ENCODE measurements around the gene TMEM131.
"Not testable (repeated sequence)": the region's sequence is repeated elsewhere in the genome, so short reads cannot be mapped to it uniquely, and the experiment has no call there.

The TMEM131 gene

GRCh38 chr2:97716695-97717612 lies 278.8 kb downstream of the TMEM131 start:
- H3K9ac ChIP-seq (ENCODE audit: low read length): no peak overlapping the region
- H3K27me3 ChIP-seq (ENCODE audit: control insufficient read depth, insufficient read depth, low read length): no peaks in the 10 kb centered on the region
- H3K27ac ChIP-seq (ENCODE audit: low read depth, low read length): no peak overlapping the region
- H3K4me1 ChIP-seq (ENCODE audit: control insufficient read depth, insufficient read depth, low read length): no peaks in the 10 kb centered on the region
- no peak overlapping the region for H3K4me3 ChIP-seq (ENCODE audit: low read length)
- no peaks in the 10 kb centered on the region for H3K36me3 ChIP-seq (ENCODE audit: control insufficient read depth, insufficient read depth, low read length)

GRCh38 chr2:97715951-97716694 lies 279.6 kb downstream of the TMEM131 start:
- H3K4me3 ChIP-seq (ENCODE audit: low read length): no peak overlapping the region
- H3K4me1 ChIP-seq (ENCODE audit: control insufficient read depth, insufficient read depth, low read length): no peaks in the 10 kb centered on the region
- no peaks in the 10 kb centered on the region for H3K27me3 ChIP-seq (ENCODE audit: control insufficient read depth, insufficient read depth, low read length)
- no peak overlapping the region for H3K9ac ChIP-seq (ENCODE audit: low read length)
- no peaks in the 10 kb centered on the region for H3K36me3 ChIP-seq (ENCODE audit: control insufficient read depth, insufficient read depth, low read length)
- H3K27ac ChIP-seq (ENCODE audit: low read depth, low read length): no peak overlapping the region

- no peaks in the 10 kb centered on the region for H3K27me3 ChIP-seq (ENCODE audit: control insufficient read depth, insufficient read depth, low read length)
- H3K36me3 ChIP-seq (ENCODE audit: control insufficient read depth, insufficient read depth, low read length): no peaks in the 10 kb centered on the region
- H3K9ac ChIP-seq (ENCODE audit: low read length): no peak overlapping the region
- H3K27ac ChIP-seq (ENCODE audit: low read depth, low read length): no peak overlapping the region
- peak overlapping the region; percentile 23 for H3K4me3 ChIP-seq (ENCODE audit: low read length)
- no peaks in the 10 kb centered on the region for H3K4me1 ChIP-seq (ENCODE audit: control insufficient read depth, insufficient read depth, low read length)
These were observed 280.6 kb downstream of the TMEM131 start for GRCh38 chr2:97714950-97715652.

GRCh38 chr2:97714084-97714949 lies 281.4 kb downstream of the TMEM131 start:
- Histone ChIP-seq H3K9ac (ENCODE audit: low read length) (no peak overlapping the region), H3K4me3 (ENCODE audit: low read length) (peak overlapping the region; percentile 23), H3K4me1 (ENCODE audit: control insufficient read depth, insufficient read depth, low read length) (no peaks in the 10 kb centered on the region), H3K27ac (ENCODE audit: low read depth, low read length) (no peak overlapping the region), H3K27me3 (ENCODE audit: control insufficient read depth, insufficient read depth, low read length) (no peaks in the 10 kb centered on the region), H3K36me3 (ENCODE audit: control insufficient read depth, insufficient read depth, low read length) (no peaks in the 10 kb centered on the region)

- peak within 1 kb of the TSS; percentile 23 for H3K4me3 ChIP-seq (ENCODE audit: low read length)
- H3K27ac ChIP-seq (ENCODE audit: low read depth, low read length): no peak within 1 kb of the TSS
- H3K4me1 ChIP-seq (ENCODE audit: control insufficient read depth, insufficient read depth, low read length): no peaks in the 10 kb centered on the region
- no peaks in the 10 kb centered on the region for H3K36me3 ChIP-seq (ENCODE audit: control insufficient read depth, insufficient read depth, low read length)
- H3K9ac ChIP-seq (ENCODE audit: low read length): no peak within 1 kb of the TSS
- no peaks in the 10 kb centered on the region for H3K27me3 ChIP-seq (ENCODE audit: control insufficient read depth, insufficient read depth, low read length)
These were observed 282.3 kb downstream of the TMEM131 start, which contains the start of gene ZAP70 for GRCh38 chr2:97713296-97714083. TSS of gene ZAP70 (plus strand) at chr2:97713576. CDS start at chr2:97724037, 10,461 bp downstream.

- Histone ChIP-seq H3K27ac (ENCODE audit: low read depth, low read length) (no peak overlapping the region), H3K4me3 (ENCODE audit: low read length) (no peak overlapping the region), H3K9ac (ENCODE audit: low read length) (no peak overlapping the region), H3K36me3 (ENCODE audit: control insufficient read depth, insufficient read depth, low read length) (no peaks in the 10 kb centered on the region), H3K4me1 (ENCODE audit: control insufficient read depth, insufficient read depth, low read length) (no peaks in the 10 kb centered on the region), H3K27me3 (ENCODE audit: control insufficient read depth, insufficient read depth, low read length) (no peaks in the 10 kb centered on the region)
These were observed 283.0 kb downstream of the TMEM131 start for GRCh38 chr2:97712693-97713295.

- not testable (repeated sequence) for H3K36me3 ChIP-seq (ENCODE audit: control insufficient read depth, insufficient read depth, low read length); H3K4me1 ChIP-seq (ENCODE audit: control insufficient read depth, insufficient read depth, low read length); H3K27me3 ChIP-seq (ENCODE audit: control insufficient read depth, insufficient read depth, low read length); H3K9ac ChIP-seq (ENCODE audit: low read length); H3K27ac ChIP-seq (ENCODE audit: low read depth, low read length); H3K4me3 ChIP-seq (ENCODE audit: low read length)
These were observed 283.6 kb downstream of the TMEM131 start for GRCh38 chr2:97712175-97712574.

GRCh38 chr2:97711394-97711711 lies 284.4 kb downstream of the TMEM131 start:
- H3K27me3 ChIP-seq (ENCODE audit: control insufficient read depth, insufficient read depth, low read length): no peaks in the 10 kb centered on the region
- H3K36me3 ChIP-seq (ENCODE audit: control insufficient read depth, insufficient read depth, low read length): no peaks in the 10 kb centered on the region
- H3K9ac ChIP-seq (ENCODE audit: low read length): no peak overlapping the region
- no peaks in the 10 kb centered on the region for H3K4me1 ChIP-seq (ENCODE audit: control insufficient read depth, insufficient read depth, low read length)
- H3K27ac ChIP-seq (ENCODE audit: low read depth, low read length): no peak overlapping the region
- no peak overlapping the region for H3K4me3 ChIP-seq (ENCODE audit: low read length)

- H3K4me1 ChIP-seq (ENCODE audit: control insufficient read depth, insufficient read depth, low read length): no peaks in the 10 kb centered on the region
- no peak overlapping the region for H3K27ac ChIP-seq (ENCODE audit: low read depth, low read length)
- H3K9ac ChIP-seq (ENCODE audit: low read length): no peak overlapping the region
- no peak overlapping the region for H3K4me3 ChIP-seq (ENCODE audit: low read length)
- H3K36me3 ChIP-seq (ENCODE audit: control insufficient read depth, insufficient read depth, low read length): no peaks in the 10 kb centered on the region
- H3K27me3 ChIP-seq (ENCODE audit: control insufficient read depth, insufficient read depth, low read length): no peaks in the 10 kb centered on the region
These were observed 287.1 kb downstream of the TMEM131 start for GRCh38 chr2:97708608-97709007.

GRCh38 chr2:97708048-97708380 lies 287.7 kb downstream of the TMEM131 start:
- no peaks in the 10 kb centered on the region for H3K4me1 ChIP-seq (ENCODE audit: control insufficient read depth, insufficient read depth, low read length)
- no peaks in the 10 kb centered on the region for H3K27me3 ChIP-seq (ENCODE audit: control insufficient read depth, insufficient read depth, low read length)
- H3K9ac ChIP-seq (ENCODE audit: low read length): no peak overlapping the region
- H3K4me3 ChIP-seq (ENCODE audit: low read length): no peak overlapping the region
- H3K36me3 ChIP-seq (ENCODE audit: control insufficient read depth, insufficient read depth, low read length): no peaks in the 10 kb centered on the region
- no peak overlapping the region for H3K27ac ChIP-seq (ENCODE audit: low read depth, low read length)
